Stimulated activated naive CD8-positive, alpha-beta T cell treated with anti-CD3 and anti-CD28 coated beads, Interleukin-15, Interleukin-2, amounts not matched to agents 100 U/mL and 50 U/mL, for 24 hours (primary cell): ENCODE measurements around the gene PROX1.

ENCODE experiments used
- ATAC-seq: fragments of 150-1000 bp; cut with Tn5 transposase; one replicate; pipeline ENCODE4 v1.10.0; 2021
- DNase-seq: peaks from one replicate; pipeline ENCODE4 v3.0.0; 2021

PROX1 gene

DNA sequence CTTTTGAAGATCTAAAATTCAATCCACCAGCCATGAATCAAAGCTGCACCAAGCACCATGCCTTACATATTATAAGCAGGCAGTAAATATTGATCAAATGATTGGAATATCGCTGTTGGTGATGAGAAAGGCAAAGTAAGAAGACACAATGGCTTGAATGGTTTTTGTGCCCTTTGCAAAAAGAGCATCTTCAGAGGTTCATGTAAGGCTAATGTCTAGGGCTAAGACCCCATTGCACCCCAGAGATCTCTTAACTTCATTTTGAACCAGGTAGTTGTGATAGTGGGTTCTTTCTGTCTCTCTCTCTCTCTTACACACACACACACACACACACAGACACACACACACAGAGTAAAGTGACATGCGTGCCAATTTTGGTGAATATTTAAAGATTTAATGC, 12.0 kb downstream of the PROX1 start:
- DNase-seq (no peak), ATAC-seq (no peak)

DNA sequence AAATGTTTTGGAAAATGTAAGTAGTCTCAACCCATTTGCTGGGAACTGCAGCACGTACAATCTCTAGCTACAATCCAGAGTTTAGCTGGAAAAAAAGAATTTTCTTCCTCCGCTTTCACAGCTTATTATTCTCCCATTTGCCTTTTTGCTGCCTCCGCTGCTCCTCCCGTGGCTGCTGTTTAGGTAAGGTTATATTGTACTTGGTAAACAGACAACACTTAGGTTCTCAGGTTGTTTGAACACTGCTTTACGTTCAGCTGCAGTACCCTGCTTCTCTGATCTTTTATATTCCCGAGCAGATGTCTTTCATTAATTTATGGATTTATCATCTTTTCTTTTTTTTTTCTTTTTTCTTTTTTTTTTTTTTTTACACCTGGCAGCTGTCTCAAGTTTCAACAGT, 14.3 kb downstream of the PROX1 start:
- ATAC-seq (no peak), DNase-seq (no peak)

DNA sequence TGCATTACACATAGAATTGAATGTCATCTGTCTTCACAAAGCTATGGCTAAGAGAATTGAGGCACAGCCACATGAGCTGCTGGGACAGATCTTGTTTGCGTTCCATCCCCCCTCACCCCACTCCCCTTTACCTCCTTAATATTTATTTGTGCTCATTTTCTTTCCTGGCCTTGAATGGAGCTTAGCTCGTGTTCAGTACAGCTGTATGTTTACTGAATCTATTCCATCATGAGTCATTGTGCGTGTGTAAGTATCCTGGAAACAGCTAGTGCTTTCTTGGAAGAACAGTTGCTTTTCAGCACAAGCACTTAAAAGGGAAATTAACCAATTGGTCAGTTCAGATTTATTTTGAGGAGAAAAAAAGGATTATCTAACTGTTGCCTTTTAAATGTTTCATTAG, 14.7 kb downstream of the PROX1 start:
- ATAC-seq, result no peak
- DNase-seq, result no peak

DNA sequence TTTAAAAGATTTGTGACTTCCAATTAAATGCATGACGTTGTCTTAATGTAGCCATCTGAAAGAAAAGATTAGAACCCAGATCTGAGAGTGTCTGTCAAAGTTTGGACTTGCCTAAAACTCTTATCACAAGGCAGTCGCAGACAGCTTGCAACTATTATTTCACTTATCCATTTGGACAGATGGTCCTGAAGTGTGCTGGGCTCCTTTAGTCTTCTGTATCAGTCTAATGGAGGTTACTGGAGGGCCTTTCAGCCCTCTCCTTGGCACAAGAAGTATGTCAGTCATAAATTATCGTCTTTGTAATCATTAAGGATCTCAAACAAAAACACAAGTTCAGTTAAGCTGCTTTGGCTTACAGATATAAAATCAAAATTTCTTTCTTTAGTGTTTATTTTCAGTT, 15.5 kb downstream of the PROX1 start:
- no peak for DNase-seq

DNA sequence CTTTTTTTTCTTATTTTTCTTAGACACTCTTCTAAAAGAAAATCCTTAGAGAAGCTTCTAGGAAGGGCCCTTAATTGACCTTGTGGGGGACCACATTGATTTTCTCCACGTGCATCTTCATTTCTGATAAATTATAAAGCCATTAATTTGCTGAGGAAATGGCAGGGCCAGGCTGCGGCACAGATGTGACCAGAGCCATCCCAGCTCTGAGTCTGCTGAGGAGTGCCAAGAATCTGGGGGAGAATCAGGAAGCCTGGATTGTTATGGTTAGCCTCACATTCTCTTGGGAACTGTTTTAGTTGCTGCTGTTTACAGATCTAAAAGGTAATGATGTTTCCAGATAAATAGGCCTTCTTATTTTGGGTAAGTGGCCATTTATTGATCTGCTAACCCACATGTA, 16.2 kb downstream of the PROX1 start:
- DNase-seq (no peak), ATAC-seq (no peak)

More for the DNA sequence above, 15.5 kb downstream of the PROX1 start:
- no peak for ATAC-seq

DNA sequence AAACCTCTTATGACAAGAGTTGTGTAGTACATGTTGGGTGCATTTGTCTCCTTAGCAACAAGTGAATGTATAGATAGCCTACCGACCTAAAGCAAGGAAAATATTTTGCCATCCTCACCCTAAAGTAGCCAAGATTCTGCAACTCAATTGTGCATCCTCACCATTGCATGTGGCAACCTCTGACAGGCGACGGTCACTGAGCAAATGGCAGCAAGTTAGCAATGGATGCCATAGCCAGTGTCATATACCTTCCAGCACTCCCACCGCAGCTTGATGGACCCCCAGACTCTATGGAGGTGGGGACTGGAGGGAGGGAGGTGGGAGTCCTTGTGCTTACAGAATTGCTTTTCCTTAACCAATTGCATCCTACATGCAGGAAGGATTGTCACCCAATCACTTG, 17.0 kb downstream of the PROX1 start:
- ATAC-seq (no peak), DNase-seq (no peak)

DNA sequence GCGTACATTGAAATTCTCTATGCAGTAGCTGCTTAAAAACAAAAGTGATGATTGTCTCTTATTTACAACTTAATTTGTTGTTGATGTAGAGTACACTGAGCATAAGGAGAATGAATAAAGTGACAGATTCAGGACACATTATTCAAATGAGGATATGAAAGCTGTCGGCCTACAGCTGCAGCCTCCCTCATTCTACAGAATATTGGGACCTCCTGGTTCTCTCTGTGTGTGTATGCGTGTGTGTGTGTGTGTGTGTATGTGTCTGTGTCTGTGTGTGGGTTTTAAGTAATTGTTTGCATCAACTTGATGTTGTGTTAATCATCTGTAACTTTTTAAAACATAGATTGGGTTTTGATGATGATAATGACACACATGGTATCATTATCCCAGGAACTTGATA, 17.9 kb downstream of the PROX1 start:
- DNase-seq (no peak), ATAC-seq (no peak)

DNA sequence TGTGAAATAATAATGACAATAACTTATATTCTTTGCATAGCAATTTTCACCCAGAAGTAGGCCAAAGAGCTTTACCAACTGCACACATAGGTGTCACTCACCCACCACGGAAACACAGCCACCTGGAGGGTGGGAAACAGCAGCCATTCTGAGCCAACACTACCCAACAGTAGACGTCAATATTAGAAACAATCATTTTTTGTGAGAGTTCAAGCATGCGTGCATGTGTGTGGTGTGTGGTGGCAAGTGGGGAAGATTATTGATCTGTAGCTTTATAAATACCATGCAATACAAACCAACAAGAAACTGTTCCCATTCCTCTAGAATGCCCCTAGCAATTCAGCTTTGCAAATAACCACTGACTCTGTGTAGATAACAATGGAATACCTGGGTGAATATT, 19.1 kb downstream of the PROX1 start:
- no peak for ATAC-seq
- no peak for DNase-seq

DNA sequence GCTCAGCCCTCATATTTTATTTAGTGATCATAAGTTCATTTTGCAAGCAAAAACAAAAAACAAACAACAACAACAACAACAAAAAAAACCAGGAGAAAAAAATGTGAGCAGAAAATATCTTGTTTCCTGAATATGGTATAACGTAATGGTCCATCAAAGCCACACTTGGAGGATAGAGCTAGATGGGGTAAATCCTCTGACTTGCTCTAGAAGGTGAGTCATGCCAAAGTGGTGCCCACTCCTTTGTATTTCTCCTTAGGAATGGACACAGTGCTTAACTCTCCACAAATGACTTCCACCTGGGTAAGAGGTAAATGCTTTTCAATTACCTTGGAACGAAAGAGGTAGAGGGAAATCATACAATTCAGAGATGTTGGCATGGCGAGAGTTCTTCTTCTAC, 20.6 kb downstream of the PROX1 start:
- ATAC-seq, result no peak
- no peak for DNase-seq

DNA sequence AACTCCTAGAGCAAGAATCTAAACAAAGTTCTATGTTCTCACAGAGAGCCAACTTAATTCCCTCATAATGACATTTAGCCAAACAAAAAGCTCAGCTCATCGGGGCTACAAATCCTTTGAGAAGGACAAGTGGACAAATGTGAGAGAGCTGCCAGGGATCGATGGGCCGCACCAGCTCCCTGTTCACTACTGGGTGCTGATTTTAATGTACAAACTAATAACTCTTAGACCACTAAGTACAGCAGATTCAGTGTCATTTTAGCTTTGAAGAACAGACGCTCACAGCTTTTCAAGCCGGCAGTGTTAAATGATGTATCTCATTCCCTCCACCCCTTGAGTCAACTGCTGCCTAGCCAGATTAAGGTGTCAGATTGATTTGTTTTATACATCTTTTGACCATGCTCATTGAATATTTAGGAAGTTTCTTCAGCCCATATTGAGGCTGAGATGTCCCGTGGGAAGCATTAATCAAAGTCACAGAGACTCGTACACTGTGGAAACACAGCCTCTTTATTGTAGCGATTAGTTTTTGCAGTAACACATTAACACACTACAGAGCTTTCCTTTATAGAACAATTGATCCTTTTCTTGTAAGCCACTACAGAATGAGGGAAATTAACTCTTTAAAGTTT, 21.1 kb downstream of the PROX1 start:
- no peak for DNase-seq
- no peak for ATAC-seq

DNA sequence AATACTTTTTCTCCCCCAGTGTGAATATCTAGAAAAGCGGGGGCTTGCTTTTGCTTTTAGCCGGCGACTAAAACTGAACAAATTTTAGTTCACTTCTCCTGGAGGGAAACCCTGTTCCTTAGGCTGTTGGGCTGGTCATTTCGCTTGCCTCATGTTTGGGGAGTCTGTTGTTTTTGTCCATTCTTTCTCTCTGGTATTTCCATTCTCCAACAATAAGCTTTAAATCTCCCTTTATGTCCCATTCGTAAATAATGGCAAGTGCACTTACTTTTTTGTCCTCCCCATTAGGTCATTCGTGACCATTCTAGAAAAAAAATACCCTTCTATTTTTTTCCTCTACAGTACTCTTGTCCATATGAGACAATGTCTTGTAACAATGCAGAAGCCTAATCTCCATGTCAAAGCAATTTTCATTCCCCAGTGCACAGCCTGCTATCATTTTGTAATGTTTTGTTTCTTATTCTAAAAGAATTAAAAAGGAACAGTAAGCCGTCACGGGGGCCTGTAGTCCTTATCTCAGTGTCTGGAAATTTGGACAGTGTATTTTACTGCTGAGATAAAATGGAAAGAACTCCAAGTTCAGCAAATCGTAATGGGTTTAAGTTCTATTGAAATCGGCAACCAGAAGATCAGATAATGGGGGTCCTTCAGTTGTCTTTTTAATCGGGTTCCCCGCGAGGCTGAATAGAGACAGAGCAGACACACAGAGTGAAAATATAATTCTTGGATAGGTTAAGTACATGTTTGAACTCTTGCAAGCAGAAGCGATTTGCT, 21.8 kb downstream of the PROX1 start:
- ATAC-seq, result no peak
- DNase-seq, result no peak

DNA sequence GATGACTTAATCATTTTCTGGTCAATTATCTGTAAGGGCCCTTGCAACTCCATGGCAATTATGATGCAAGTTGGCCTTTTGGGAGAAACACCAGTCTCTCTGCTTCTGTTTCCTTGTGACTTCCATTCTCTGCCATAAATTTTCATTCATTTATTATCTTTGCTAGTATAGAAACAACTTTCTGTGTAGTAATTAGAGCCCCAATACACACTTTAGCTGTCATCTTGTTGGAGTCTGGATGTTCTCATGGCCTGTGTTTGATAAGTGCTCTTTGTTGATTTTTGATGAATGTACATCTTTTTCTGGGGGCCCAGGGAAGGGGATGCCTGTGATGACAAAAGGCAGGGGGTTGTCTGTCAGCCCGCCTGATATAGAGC, 22.4 kb downstream of the PROX1 start:
- DNase-seq (no peak), ATAC-seq (no peak)

DNA sequence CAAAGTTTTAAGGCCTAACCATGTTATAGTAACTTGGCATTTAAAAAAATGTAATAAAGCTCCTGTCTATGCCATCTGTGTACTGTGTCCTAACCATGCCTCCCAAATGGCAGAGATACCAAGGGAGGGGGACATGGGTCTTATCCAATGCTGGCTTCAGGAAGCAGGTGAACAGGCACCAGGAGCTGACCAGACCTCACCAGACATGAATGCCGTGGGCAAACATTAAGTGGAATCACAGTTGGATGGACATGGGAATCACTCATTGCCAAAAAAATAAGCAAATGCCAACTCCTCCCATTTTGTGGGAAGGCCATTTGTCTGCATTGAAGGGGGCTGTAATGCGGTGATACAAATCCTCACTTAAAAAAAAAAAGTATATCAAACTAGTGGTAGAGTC, 22.9 kb downstream of the PROX1 start:
- DNase-seq (no peak), ATAC-seq (no peak)

DNA sequence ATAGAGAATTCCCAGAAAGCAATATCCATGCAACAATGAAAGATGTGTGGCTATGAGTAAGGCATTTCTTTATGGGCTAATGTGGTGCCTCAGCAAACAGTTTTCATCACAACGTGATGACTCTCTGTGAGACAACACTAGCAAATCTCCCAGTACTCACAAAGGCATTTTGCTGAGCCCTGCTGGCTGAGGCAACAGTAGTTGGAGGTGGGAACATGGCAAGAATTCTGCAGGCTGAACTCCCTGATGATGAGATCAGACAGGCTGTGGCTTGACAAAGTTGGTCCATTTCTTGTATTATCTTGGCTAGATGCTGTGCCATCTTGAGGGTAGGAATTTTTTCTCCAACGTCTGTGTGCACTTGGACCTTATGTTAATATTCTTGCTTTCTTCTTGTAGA, 24.6 kb downstream of the PROX1 start:
- ATAC-seq, result no peak

DNA sequence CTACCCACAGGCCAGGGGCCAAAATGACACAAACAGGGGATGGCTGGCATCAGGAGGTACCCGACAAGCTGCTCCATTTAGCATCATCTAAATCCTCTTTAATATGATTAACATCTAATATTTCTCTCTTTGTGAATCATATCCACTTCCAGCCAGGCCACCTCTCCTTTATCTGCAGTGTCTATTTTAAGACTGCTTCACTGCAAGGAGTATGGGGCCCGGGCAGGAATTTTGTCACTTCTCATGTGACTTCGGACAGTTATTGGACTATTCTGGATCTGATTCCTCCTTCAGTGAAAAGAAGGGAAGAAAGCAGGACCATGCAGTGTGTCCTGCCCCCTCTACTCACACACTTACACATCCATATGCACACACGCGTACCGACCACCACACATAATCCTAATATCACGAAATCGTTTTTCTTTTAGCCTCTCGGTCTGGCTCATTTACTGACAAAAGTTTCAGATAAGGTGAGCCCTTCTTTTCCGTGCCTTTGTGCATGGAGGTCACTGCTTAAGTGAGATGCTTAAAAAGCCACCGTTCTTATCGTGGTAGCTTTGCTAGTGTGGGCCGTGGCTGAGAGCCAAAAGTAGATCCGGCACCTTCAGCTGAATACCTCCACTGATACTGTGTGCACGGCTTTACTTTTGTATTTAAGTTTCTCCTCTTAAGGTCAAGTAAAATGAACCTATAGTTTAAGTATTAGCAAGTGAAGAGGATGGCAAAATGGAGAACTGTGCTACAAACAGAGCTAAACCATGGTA, 26.0 kb downstream of the PROX1 start:
- ATAC-seq, result no peak
- DNase-seq, result no peak

More for the DNA sequence above, 24.6 kb downstream of the PROX1 start:
- no peak for DNase-seq

DNA sequence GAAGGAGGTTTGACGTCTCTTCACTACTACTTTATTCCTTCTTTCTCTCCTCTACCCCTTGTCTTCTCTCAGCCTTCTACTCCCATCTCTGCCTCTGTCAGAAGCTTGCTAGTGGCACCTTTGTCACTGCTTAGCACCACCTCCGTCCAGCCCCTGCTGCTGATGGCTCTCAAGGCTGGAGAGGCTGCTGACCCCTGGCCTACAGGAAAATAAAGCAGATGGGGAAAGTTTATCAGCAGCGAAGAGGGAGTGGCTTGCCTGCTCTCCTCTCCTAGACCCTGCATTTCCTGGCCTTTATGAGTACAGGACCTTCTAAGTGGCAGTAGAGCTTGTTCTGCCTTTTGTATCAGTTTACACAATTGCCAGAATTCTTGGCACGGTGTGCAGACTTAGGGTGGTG, 27.0 kb downstream of the PROX1 start:
- ATAC-seq, result no peak

DNA sequence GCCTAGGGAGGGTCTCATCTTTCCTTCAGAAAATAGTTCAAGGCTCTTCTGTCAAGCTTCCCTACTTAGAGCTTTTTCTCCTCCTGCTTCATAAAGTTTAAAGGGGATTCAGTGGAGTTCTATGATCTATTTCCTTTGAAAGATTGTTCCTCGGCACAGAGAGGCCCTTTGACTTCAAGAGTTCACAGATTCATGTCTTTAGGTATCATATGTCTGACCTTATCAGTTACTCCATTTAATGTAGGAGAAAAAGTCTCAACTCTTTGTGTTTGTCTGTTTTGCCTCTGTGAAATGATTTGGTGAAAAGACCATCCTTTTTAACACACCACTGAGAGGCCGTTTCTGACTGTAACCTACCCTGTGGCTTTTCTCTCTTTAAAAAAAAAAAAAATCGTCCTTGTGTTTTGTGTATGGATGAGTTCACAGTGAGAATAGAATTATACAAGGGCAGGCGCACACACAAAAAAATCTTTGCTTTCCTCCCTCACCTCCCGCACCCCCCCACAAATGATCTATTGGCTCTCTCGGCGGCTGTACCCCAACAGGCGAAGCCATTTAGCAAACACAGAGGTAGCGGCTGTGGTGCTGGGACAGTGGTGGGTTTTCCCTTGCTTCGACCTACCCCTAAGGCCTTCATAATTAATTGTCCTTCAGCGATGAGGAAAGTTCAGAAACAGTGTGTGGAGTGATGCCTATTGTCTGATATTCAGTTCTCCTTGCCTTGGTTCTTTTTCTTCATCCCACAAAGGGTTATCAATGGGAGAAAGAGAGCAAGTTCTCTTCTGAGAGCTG, 29.6 kb downstream of the PROX1 start:
- no peak for DNase-seq
- no peak for ATAC-seq

More for the DNA sequence above, 27.0 kb downstream of the PROX1 start:
- DNase-seq, result no peak

DNA sequence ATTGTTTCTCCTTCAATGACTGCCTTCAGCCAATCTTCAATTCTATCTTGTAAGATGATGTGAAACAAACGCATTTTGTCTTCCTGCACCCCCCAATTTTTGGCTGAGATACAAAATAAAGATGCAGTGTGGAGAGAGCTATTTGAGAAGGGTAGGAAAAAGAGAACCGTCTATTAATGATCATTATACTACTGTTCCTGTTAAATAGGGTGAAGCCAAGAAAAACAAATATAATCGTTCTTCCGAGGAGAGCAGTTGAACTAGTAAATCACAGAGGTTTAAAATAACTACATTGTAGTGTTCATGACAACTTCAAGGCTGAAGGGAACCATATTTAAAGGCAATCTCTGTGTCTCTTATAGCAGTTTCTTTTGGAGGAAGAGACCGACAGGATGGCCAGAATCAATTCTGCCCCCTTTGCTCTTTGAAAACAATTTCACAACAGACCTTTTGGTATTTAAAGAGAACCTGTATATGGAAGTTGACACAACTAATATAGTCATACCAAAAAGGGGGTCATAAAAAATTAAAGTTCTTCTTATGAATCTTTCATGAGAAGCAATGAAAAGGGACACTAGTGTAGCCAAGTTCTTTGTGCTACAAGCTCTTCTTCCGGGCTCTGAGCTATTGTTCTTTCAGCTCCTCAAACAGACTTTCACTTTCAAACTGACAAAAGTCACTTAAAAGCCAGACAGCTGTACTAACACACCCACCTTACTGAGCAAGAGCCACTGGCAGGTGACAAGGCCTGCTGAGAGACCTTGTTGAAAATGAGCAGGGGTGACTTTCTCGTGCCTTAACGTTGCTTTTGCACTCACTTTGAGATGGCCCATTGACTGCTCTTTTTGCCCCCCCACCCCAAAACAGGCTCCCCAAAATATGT, 30.9 kb downstream of the PROX1 start:
- DNase-seq, result no peak

DNA sequence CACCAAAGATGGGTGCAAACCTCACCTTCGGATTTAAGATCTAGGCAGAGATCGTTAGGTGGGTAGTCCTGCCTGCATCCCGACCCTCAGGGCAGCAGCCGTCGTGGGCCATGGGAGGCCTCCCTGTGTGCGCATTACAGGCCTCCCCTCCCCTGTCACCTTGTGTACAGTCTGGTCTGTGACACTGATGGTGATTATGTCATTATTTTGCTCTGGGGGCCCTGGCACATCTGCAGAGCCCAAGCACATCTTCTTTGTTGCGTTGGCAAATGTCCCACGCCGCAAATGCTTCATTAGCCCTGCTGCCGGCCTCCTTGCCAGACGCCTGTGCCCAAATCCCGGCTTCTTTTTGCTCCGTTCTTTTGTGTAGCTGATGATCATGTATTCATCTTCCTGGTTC, 31.7 kb downstream of the PROX1 start:
- ATAC-seq (no peak), DNase-seq (no peak)

More for the DNA sequence above, 30.9 kb downstream of the PROX1 start:
- no peak for ATAC-seq

DNA sequence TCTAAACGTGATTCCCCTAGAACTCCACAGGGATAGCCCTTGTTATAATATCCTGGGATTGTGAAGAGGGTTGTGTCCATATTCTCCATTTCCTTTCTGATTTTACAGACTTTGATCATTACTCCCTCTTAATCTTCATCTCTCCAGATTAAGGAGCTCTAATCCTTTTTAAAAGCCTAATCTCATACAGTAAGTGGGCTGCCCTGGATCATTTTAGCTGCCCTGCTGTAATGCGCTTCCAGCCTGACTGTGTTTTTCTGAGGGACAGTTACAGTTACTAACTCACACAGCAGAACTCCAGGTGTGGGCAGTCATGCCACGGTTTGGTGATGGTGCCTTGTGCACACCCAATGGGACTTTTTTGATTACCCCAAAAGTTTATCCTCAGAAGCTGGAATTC, 33.5 kb downstream of the PROX1 start:
- no peak for DNase-seq
- no peak for ATAC-seq

DNA sequence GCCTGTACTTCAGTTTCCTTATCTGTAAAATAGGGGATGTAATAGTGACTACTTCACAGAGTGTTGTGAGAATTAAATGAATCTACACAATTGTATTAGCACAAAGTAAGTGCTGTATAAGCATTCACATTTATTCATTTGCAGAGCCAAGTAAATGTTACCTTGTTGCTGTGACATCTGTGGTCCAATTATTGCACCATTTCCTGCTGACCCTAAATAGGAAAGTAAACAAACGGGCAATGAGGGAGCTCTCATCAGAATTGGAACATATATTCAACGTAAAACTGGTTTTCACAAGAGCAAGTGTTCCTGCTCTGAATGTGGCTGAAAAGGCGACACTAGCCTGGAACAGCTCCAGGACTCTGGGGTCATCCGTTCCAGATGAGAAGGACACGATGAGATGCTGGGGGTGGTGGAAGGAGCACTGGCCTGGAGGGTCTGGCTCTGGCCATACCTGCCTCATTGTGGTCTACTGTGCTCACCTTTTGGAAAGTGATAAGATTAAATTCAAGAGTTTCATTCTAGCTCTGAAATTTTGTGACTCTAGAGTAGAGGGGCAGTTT, 34.5 kb downstream of the PROX1 start:
- DNase-seq (no peak), ATAC-seq (no peak)
